ENCODE results near the gene ADCY1.

Gene ADCY1

GRCh38 chr7:45589061-45589460, 14.9 kb downstream of the ADCY1 start:
- no peak overlapping the region for H3K4me3 ChIP-seq (ENCODE audit: low read length)
- no peak for DNase-seq (ENCODE audit: low read depth)
- no peak for TF ChIP-seq CTCF (conservative IDR thresholded peaks at IDR 0.05; ENCODE audit: low read depth, low read length)

- no peak for DNase-seq (ENCODE audit: low read depth)
- no peak for TF ChIP-seq CTCF (conservative IDR thresholded peaks at IDR 0.05; ENCODE audit: low read depth, low read length)
- H3K4me3 ChIP-seq (ENCODE audit: low read length): no peak overlapping the region
Measured at GRCh38 chr7:45589915-45590678, 15.9 kb downstream of the ADCY1 start.

GRCh38 chr7:45590679-45591057, 16.5 kb downstream of the ADCY1 start:
- H3K4me3 ChIP-seq (ENCODE audit: low read length): no peak overlapping the region
- TF ChIP-seq CTCF (conservative IDR thresholded peaks at IDR 0.05; ENCODE audit: low read depth, low read length): no peak

GRCh38 chr7:45591101-45591906, 17.1 kb downstream of the ADCY1 start:
- TF ChIP-seq CTCF (conservative IDR thresholded peaks at IDR 0.05; ENCODE audit: low read depth, low read length): no peak
- no peak overlapping the region for H3K4me3 ChIP-seq (ENCODE audit: low read length)
- no peak for DNase-seq (ENCODE audit: low read depth)

More at GRCh38 chr7:45590679-45591057, 16.5 kb downstream of the ADCY1 start:
- no peak for DNase-seq (ENCODE audit: low read depth)

GRCh38 chr7:45592230-45592991, 18.2 kb downstream of the ADCY1 start:
- TF ChIP-seq CTCF (conservative IDR thresholded peaks at IDR 0.05; ENCODE audit: low read depth, low read length): no peak
- no peak for DNase-seq (ENCODE audit: low read depth)

GRCh38 chr7:45593121-45593541, 19.0 kb downstream of the ADCY1 start:
- no peak overlapping the region for H3K4me3 ChIP-seq (ENCODE audit: low read length)
- no peak for DNase-seq (ENCODE audit: low read depth)
- TF ChIP-seq CTCF (conservative IDR thresholded peaks at IDR 0.05; ENCODE audit: low read depth, low read length): no peak

More at GRCh38 chr7:45592230-45592991, 18.2 kb downstream of the ADCY1 start:
- no peak overlapping the region for H3K4me3 ChIP-seq (ENCODE audit: low read length)
